Brain microvascular endothelial cell (primary cell): Measurements from ENCODE around the gene SELL.
A peak's percentile ranks its signal among the peaks of the same experiment; 100 is the strongest.

Experiments used
- DNase-seq: peaks from one replicate; pipeline ENCODE4 v3.0.0-alpha.2; 2020
- H3K27ac ChIP-seq: fragments of 250-450 bp; sonication (Bioruptor Pico); 2 replicates; pipeline ENCODE4 v1.5.1; 2020; ENCODE audit warnings: mild to moderate bottlenecking, moderate library complexity
- H3K27me3 ChIP-seq: fragments of 250-450 bp; sonication (Bioruptor Pico); replicated peaks from 2 replicates; pipeline ENCODE4 v1.5.1; 2020; ENCODE audit warnings: mild to moderate bottlenecking
- H3K36me3 ChIP-seq: fragments of 250-450 bp; sonication (Bioruptor Pico); replicated peaks from 2 replicates; pipeline ENCODE4 v1.5.1; 2020; ENCODE audit warnings: mild to moderate bottlenecking
- H3K4me3 ChIP-seq: 2 replicates; pipeline ENCODE4 v1.5.1; 2011; ENCODE audit warnings: low read depth, mild to moderate bottlenecking, control low read depth, low read length, moderate library complexity
- CTCF ChIP-seq: IDR thresholded peaks from 2 replicates; pipeline ENCODE4 v1.5.1; 2011; ENCODE audit warnings: low read depth, mild to moderate bottlenecking, moderate library complexity, low read length, control low read depth, inconsistent platforms; ENCODE audit errors: missing control alignments
- in situ Hi-C: cut with HindIII; loops from 2 replicates; pipeline ENCODE4 v1.10.0; 2017; ENCODE audit warnings: low sequenced_read_pairs, low pct_ligation_motif_present

Gene SELL

GRCh38 chr1:169745015-169745861 is 33.8 kb upstream of the SELL start:
- in situ Hi-C loops, result no loop called here
- H3K27me3 ChIP-seq, result no peaks in the 10 kb centered on the region
- no peaks in the 10 kb centered on the region for H3K36me3 ChIP-seq
- DNase-seq, result peak; percentile 62
- H3K4me3 ChIP-seq, result no peak overlapping the region
- no peak for TF ChIP-seq CTCF
- H3K27ac ChIP-seq, result peak overlapping the region; percentile 45

GRCh38 chr1:169741666-169742394 is 30.4 kb upstream of the SELL start:
- Histone ChIP-seq H3K4me3 (no peak overlapping the region), H3K27me3 (no peaks in the 10 kb centered on the region), H3K27ac (no peak overlapping the region), H3K36me3 (no peaks in the 10 kb centered on the region)
- TF ChIP-seq CTCF, result no peak
- in situ Hi-C loops, result no loop called here
- peak; percentile 63 for DNase-seq

GRCh38 chr1:169739980-169740379 is 28.6 kb upstream of the SELL start:
- H3K27me3 ChIP-seq, result no peaks in the 10 kb centered on the region
- H3K36me3 ChIP-seq, result no peaks in the 10 kb centered on the region
- H3K4me3 ChIP-seq, result no peak overlapping the region
- in situ Hi-C loops, result no loop called here
- H3K27ac ChIP-seq, result no peak overlapping the region
- TF ChIP-seq CTCF, result no peak
- DNase-seq, result peak; percentile 7

- TF ChIP-seq CTCF, result no peak
- in situ Hi-C loops, result no loop called here
- H3K4me3 ChIP-seq, result no peak within 1 kb of the TSS
- H3K36me3 ChIP-seq, result no peaks in the 10 kb centered on the region
- no peak within 1 kb of the TSS for H3K27ac ChIP-seq
- no peaks in the 10 kb centered on the region for H3K27me3 ChIP-seq
- DNase-seq, result no peak
Measured at GRCh38 chr1:169733924-169734323, 22.5 kb upstream of the SELL start, which contains the start of gene SELE. TSS of gene SELE (minus strand) at chr1:169734079. CDS start at chr1:169733612, 467 bp downstream.

- DNase-seq, result no peak
- H3K27ac ChIP-seq, result no peak overlapping the region
- H3K36me3 ChIP-seq, result no peaks in the 10 kb centered on the region
- H3K4me3 ChIP-seq, result no peak overlapping the region
- H3K27me3 ChIP-seq, result no peaks in the 10 kb centered on the region
- TF ChIP-seq CTCF, result no peak
- in situ Hi-C loops, result no loop called here
Measured at GRCh38 chr1:169731446-169731845, 20.0 kb upstream of the SELL start.
